Measurements from ENCODE around the gene MED13.
"Not testable (repeated sequence)": the region's sequence is repeated elsewhere in the genome, so short reads cannot be mapped to it uniquely, and the experiment has no call there.

MED13 gene

DNA sequence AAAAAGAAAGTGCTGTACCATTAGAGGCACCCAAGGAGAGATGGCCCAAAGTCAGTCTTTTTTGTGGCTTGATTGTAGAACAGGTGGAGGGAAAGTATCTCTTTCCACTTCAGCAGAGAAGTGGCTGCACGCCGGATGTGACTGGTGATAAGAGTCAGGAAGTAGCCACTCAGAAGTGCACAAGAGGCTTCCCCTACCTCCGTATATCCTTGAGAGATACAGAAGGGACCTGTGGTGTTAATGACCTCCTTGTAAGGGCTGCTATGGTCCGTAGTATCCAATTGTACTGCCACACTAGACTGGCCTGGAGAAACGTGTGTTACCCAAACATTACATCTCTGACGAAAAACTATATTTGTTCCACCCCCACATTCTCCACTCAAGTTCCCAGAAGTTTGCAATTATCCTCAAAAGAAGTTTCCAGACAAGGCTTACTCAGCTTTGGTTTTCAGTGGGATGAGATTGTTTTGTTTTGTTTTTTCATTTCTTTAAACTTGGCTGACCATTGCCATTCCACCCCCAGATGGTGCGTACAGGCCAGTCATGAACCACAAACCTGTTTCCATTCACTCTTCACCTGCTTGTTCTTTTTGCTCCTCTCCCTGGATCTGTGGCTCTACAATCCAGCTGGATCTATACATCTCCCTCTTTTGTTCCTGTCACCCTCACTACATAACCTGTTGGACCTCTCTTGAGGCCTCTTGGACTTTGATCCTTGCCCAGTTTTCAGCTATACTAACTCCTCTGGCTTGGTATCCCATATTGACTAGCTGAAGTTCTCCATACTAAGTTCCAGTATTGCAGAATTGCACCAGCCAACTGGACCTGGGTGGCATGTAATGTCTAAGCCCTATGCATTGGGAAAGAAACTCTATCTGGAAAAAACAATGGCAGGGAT lies 20.7 kb upstream of the MED13 start:
- FAIRE-seq = no peak

DNA sequence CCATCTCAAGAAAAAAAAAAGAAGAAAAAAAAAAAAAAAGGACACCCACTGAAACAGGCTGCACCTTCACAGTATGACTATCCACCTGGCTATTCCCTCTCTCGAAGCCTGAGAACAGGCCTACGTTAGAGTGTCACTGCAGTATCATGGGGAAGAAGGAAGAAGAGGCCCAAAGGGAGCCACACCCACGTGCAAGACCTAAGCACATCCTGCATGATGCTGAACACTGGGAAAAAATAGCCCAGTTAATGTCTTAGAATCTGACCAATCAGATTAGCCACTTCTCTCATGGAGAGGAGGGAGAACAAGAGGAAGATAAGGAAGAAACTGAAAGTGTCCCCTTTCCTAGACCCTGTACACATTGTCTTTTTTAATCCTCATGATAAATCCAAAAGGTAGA lies 19.5 kb upstream of the MED13 start:
- no peak for FAIRE-seq

DNA sequence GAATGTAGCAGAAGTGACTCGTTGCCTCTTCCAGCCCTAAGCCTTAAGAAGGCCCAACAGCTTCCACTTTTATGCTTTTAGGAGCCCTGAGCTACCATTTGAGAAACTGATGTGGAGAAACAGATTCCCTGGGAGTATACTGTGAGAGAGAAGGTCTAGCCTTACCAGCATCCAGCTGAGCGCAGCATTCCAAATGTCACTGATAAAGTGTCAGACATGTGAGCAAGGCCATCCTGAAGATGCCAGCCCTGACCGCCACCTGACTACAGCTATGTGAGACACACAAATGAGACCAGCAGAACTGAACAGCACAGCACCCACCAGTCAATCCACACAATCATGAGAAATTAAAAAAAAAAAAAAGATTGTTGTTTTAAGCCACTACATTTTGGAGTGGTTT lies 18.6 kb upstream of the MED13 start:
- no peak for FAIRE-seq

DNA sequence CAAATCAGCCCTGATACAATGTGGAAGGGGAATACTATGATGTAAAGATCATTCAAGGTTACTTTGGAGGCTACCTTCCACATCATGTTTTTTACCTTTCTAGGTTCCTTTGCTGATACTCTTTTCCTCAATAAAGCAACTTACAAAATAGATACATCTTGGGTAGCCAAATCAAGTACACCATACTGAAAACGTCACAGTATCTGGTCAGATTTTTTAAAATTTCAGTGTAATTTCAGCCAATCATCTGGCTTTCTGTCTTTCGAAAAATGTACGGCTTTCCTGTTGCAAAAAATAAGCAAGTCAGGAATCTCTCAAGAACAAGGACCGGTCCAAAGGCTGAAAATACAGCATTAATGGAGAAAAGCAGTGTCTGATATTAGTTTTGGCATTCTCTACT lies 15.6 kb upstream of the MED13 start:
- FAIRE-seq = no peak

DNA sequence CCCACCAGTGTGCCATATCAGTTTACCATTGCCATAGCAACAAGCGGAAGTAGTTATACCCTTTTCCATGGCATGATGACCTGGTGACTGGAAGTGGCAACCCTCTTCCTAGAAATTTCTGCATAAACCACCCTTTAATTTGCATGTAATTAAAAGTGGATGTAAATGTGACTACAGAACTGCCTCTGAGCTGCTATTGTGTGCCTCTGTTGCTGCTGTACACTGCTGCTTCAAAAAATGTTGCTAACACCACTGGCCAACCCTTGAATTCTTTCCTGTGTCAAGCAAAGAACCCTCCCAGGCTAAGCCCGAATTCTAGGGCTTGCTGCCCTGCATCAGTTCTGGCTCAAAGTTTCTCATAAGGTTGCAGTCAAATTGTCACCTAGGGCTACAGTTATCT lies 12.9 kb upstream of the MED13 start:
- FAIRE-seq = no peak

DNA sequence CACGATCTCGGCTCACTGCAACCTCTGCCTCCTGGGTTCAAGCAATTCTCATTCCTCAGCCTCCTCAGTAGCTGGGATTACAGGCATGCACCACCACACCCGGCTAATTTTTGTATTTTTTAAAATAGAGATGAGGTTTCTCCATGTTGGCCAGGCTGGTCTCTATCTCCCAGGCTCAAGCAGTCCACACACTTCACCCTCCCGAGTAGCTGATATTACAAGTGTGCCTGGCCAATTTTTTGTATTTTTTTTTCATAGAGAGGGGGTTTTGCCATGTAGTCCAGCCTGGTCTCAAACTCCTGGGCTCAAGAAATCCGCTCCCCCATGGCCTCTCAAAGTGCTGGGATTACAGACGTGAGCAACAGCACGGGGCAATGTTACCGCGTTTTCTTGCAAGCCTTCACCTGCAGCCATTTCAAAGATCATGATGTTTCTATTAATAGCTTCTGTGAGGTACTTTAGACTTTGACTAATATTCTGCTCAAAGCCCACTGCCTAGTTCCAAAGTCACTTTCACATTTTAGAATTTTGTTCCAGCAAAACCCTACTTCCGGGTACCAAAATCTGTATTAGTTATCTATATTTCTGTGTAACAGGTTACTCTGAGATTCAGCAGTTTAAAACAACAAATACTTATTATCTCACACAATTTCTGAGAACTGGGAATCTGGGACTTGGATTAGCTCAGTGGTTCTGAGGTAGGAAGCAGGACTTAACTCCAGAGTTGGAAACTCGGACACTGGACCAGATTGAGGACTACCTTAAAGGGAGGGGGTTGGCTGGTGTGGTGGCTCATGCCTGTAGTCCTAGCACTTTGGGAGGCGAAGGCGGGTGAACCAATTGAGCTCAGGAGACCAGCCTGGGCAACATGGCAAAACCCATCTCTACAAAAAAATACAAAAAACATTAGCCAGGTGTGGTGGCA lies 12.0 kb upstream of the MED13 start:
- FAIRE-seq = no peak

DNA sequence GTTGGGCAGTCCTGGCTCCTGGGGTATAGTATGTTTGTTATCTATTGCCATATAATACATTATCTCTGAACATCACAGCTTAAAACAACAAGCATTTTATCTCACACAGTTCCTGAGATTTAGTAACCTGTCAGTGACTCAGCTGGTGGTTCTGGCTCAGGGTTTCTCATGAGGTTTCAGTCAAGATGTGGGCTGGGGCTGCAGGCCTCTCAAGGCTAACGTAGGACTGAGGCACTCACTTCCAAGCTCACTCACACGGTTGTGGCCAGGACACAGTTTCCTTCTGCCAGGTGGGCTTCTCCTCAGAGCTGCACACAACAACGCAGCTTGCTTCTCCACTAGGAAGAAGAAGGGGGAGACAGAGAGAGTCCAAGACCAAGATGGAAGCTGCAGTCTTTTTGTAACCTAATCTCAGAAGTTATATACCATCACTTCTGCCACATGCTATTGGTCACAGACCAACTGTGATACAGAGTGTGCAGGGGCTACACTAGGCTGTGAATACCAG lies 10.3 kb upstream of the MED13 start:
- no peak for FAIRE-seq

DNA sequence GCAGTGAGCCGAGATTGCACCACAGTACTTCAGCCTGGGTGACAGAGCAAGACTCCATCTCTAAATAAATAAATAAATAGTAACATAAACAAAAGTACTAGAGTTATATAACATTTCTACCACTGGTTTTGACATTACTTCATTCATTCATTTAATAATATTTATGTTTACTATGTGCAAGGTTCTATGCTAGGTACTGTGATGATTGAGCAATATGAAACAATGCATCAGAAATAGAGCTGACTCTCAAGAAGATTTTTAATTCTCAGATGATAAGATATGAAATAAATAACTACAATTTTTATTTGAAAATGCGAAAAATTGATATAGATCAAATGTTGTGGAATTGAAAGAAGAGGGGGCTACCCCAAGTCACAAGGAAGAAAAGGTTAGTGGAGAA lies 8.9 kb upstream of the MED13 start:
- no peak for FAIRE-seq

DNA sequence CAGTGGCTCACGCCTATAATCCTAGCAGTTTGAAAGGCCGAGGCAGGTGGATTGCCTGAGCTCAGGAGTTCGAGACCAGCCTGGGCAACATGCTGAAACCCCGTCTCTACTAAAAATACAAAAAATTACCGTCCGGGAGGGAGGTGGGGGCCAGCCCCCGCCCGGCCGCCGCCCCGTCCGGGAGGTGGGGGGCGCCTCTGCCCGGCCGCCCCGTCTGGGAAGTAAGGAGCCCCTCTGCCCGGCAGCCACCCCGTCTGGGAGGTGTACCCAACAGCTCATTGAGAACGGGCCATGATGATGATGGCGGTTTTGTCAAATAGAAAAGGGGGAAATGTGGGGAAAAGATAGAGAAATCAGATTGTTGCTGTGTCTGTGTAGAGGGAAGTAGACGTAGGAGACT lies 7.8 kb upstream of the MED13 start:
- not testable (repeated sequence) for FAIRE-seq

DNA sequence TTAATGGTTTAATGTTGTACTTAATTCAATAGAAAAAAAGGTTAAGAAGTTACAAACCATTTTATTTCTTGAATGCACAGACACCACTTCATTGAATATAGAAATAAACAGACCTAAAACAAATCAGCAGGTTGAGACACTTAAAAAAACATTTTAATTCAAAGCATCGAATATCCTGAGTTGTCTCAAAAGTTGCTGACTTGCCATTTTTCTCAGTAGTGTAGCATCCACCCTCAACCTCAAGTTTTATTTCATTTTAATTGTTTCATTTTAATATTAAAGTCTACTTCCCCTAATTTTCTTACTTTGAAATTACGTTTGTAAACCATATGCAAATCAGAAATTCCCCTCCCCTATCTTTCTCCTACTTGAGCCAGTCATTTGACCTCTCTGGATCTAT lies 5.8 kb upstream of the MED13 start:
- no peak for FAIRE-seq

DNA sequence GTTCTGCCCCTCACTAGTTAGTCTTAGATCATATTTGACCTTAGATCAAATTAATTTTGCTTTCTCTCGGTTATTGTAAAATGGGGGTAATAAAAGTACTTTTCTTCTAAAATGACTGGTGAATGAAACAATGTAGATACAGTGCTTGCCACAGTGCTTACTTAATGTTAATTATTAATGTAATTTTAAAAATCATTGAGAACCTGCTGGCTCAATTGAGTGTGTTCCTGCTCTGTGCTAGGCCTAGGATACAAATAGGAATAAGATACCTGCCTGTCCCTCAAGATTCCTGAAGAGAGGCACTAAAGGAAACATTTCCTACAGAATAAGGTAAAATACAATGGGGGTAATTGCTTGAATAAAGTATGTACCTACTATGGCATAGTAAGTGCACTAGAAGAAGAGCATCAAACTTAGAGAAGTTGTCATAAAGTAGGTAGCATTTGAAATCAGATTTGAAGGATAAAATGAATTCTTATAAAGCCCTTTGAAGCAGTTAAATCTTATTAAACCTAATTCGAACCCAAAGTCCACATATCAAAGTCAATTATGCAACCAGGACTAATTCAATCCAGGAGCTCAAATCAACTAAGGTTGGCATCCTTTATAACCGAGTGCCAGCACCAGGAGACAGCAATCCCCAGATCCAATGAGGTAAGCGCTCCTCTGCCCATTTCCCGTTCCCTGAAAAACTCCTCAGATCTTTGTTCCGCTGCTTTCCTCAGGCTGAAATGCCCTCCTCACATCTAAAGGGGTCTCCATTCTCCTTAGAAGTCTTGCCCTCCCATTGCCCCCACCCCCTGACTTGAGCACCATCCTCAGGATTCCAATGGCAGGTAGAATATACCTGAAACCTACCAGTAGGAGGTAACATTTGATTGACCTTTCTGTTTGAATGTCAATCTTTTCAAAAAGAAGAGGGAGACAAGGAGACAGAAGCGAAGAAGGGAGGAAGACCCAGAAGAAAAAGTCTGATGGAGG lies 2.4 kb upstream of the MED13 start:
- FAIRE-seq = no peak

DNA sequence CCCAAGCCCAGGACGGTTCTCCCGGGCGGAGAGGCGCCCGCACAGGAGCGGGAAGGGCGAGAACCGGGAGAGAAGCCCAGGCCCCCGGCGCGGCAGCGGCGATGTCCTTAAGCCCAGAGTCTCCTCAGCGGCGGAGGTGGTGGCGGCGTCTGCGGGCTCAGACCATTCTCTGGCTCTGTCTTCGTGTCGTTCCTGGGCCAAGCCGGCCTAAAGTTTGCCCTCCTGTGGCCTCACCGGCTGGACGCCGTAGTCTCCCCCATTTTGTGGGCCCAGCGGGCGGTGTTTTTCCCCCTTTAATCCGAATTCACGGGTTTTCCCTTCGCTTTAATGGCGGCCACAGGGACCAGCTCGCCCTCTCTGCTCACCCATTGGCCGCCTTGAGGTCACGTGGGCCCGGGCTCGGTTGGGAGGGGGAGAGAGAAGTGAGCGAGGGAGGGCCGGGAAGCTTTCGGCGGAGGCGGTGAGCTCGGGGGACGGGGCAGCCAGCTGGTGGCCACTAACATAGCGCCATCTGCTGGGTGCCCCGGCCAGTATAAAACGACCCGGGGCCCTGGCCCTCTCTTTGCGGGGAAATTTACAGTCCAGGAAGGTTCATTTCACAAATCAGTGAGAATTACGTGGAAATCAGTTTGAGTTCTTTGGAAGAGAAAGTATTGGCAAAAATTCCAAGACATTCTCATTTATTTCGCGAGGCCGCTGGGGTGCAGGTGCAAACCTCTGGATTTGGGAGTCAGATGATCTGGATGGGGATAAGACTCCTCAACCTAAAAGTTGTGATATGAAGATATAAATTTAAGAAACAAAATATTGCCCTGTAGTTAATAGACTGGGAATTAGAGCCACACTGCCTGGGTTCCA lies 762 bp upstream of the MED13 start:
- FAIRE-seq = no peak

DNA sequence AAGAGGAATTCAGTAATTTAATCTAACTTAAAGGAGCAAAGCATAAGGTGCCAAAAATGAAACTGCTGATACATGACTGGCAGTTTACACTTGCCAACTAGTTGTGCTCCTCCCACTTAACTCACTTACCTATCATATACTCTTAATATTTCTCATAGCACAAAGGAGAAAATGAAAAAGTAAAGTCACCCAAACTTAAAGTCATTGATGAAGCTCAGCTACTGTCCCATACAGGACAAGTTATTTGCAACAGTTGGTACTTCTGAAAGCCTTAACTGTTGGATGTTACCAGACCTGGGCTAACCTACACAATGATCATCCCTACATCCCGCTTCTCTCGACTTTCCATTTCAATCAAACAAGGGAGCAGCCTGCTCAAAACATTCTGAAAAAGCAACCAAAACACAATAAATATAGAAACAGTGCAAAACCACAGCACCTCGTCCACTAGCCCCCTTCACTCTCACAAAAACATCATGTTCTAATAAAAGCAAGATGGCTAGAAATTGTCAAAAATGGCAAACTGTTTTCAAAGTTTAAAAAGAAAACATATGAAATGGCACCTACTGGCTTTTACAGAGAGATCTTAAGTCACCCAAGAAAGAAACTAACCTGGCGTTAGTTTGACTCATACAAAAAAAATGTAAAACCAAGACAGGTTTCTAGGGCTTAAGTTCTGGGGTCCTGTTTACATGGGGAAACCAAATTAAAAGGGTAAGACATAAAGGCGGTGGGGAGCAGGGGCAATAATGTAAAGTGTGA lies 868 bp downstream of the MED13 start:
- FAIRE-seq = no peak

DNA sequence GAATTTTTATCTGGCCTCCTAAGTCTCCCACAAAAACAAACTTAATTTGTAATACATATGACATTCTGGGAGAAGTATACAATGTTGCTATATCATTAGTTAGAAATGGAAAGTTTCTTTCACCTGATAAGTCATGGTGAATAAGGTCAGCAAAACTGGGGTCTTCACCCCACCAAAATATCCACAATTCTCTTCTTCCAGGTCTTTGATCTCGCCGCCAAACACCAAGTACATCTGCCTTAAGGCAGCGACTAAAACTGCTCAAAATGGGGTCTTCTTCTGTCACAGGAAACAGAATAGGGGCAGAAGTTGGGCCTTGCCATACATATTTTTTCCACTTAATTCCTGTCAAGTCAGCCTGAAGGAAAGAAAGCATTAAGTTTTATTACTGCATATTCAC lies 2.1 kb downstream of the MED13 start:
- FAIRE-seq = no peak

DNA sequence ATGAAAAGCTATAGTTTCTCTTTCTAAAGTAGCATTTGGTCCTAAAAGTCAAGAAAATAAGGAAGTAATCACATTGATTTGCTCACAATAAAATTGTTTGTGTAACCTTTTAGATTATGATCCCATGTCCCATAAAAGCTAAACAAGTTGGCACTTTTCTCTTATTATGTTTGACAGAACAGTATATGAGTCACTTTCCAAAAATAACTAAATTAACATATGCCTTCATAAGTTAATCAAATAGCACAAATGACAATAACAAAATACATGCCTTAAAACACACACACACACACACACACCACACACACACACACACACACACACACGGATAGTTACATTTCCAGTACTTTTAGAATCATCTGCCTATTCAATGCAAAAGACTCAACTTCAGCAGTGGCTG lies 2.8 kb downstream of the MED13 start:
- FAIRE-seq = no peak

DNA sequence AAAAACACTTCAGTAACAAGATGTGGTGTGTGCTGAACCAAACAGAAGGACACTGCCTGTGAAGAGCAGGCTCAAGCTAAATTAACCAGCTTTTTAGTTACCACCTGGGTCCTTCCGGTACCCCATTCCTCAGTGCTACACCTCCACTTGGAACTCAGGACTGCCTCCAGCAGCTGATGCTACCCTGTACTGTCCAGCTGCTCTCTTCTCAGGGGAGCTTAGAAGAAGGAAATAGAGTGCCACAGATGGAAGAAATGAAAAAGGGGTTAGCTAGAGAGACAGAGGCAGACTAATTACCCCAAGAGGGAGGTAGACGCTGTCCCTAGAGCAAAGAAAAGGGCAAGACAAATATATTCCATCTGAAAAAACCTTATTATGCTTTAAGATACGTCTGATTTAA lies 5.7 kb downstream of the MED13 start:
- FAIRE-seq = no peak

DNA sequence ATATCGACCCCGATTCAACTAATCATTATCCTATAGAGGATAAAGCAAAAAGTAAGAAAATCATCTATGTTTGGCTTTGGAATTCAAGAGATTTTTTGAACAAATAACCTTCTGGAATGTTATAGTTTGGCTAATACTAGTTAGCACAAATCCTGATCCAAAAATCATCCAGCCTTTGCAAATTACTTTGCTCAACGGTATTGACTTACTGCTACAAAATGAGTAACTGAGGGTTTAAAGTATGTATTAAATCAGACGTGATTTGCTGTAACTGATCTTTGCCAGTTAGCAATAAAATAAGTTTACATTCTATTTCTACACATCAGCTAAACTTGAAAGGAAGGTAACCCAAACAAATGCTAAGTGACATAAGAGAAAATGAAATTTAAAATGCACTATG lies 6.5 kb downstream of the MED13 start:
- FAIRE-seq = no peak

DNA sequence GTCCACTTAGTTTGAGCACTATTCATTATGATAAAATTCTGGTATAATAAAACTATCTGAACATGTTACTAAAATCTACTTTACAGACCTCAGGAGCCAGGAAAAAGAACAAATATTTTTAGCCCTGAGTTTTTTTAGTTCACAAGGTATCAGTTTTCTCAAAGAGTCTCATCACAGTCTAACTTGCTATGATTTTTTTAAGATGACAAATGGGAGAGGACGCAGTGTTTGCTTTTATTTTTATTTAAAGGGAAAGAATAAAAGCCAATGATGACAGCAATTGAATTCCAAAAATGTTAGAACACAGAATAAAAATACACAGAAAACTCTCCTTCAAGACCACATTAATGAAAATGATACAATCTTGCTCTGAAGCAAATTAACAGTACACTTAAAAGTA lies 7.4 kb downstream of the MED13 start:
- FAIRE-seq = no peak

DNA sequence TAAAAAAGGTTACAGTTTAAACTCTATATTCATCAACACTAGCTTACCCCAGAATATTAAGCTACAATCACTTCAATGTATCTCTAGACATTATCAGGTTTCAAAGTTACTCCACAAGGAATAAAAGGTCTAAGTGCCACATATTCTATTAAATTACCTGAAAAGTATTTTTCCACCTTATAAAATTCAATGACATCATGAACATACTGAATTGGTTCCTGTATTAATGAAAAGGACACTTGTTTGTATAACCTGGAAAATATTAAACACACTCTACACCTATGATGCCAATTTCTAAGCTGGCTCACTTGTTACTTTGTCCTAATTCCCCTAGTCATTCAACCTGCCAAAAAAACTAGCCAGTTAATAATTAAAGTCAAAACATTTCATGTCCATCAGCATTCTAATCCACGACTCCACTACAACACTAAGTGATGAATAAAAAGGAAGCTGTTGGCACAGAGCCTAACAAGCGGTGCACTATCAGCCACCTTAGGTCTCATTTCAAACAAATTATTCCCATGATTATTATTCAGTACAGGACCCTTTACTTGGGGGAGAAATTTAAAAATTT lies 12.2 kb downstream of the MED13 start:
- FAIRE-seq = no peak

DNA sequence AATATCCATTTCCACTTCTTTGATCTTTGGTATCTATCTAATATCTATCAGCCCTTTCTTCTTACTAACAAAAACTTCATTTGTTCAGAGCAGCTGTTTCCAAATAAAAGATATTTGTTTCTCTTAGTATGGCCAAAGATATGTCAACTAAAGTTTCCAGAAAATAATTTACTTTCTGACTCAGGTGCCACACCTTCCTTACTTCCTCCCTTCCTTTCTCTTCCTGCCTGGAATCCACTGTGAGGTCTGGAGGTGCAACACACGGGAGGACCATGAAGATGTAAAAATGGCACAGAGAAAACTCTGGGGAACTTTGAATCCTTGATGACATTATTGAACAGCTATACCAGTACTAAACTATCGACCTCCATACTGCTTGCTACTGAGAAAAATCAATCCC lies 14.0 kb downstream of the MED13 start:
- no peak for FAIRE-seq

Measured in islet of Langerhans (tissue), 1 donor.